HG03103 (cell line): ENCODE data around the gene RPGRIP1L.
A peak's percentile ranks its signal among the peaks of the same experiment; 100 is the strongest.

ENCODE experiments used
- ATAC-seq: cut with Tn5 transposase; IDR thresholded peaks from one replicate; pipeline ENCODE4 v1.9.1; 2021; ENCODE audit warnings: low read depth; ENCODE audit not compliant: unreplicated experiment

The RPGRIP1L gene

GRCh38 chr16:53664724-53665345 is 38.8 kb downstream of the RPGRIP1L start:
- ATAC-seq, result peak; percentile 65

- ATAC-seq, result no peak
These were observed 41.6 kb downstream of the RPGRIP1L start for GRCh38 chr16:53662072-53662471.

- no peak for ATAC-seq
These were observed 48.7 kb downstream of the RPGRIP1L start for GRCh38 chr16:53654946-53655345.

DNA sequence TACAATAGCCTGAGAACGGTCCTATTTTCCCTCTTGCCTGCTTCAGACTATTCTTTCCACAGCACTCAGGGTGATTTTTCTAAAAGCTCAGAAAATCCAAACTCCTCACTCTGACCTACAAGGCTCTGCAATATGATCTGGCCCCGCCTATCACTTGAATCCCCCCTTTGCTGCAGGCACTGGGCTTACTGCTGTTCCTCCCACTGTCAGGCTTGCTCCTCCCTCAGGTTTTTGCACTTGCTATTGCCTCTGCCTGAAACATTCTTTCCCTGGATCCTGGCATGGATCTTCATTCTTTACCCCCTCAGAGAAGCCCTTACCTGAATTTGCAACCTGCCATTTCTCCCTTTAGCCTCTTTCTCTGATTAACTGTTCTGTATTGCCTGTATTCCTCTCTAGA is 52.3 kb downstream of the RPGRIP1L start:
- no peak for ATAC-seq

DNA sequence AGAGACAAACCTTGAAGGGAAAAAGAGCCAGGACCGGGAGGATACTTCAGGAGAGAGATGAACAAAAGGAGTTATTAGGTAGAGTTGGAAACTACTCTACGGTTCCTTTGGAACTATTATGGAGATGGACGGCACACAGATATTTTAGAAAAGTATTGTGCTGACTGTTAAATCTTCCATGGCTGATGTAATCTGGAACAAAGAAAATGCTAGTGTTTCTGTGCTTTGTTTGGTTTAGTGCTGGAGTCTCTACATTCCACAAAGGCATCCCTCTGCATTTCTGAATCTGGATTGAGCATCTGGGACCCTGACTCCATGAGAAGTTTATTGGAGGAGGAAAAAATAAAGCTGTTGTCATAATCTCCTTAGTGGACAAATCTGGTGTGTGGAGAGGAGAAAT is 57.2 kb downstream of the RPGRIP1L start:
- ATAC-seq, result no peak

GRCh38 chr16:53643474-53643873 is 60.2 kb downstream of the RPGRIP1L start:
- no peak for ATAC-seq

GRCh38 chr16:53642094-53642493 is 61.6 kb downstream of the RPGRIP1L start:
- no peak for ATAC-seq

- ATAC-seq, result no peak
These were observed 66.7 kb downstream of the RPGRIP1L start for GRCh38 chr16:53636978-53637377.

GRCh38 chr16:53632526-53632925 is 71.1 kb downstream of the RPGRIP1L start:
- no peak for ATAC-seq

- no peak for ATAC-seq
These were observed 72.2 kb downstream of the RPGRIP1L start for GRCh38 chr16:53631236-53632025.

DNA sequence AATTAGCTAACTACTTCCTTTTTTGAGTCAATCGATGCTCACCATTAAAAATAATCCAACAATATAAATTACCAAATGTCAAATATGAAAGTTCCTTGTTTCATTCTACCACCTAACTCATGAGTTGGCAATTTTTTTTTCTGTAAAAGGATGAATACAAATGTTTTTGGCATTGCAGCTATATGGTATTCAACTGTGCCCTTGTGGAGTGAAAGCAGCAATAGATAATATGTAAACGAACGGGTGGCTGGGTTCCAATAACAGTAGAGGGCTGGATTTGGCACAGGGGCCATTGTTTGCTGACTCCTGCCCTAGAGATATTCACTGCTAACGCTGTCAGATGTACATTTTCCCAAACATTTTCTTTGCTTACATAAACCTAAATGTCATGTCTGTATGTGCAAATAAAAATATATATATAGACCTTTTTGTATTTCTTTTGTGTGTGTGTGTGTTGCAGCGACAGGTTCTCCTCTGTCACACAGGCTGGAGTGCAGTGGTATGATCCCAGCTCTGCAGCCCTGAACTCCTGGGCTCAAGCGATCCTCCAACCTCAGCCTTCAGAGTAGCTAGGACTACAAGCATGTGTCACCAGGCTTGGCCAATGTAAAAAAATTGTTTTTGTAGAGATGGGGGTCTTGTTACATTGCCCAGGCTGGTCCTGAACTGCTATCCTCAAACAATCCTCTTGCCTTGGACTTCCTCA is 73.9 kb downstream of the RPGRIP1L start:
- no peak for ATAC-seq

GRCh38 chr16:53629151-53629550 is 74.5 kb downstream of the RPGRIP1L start:
- no peak for ATAC-seq

DNA sequence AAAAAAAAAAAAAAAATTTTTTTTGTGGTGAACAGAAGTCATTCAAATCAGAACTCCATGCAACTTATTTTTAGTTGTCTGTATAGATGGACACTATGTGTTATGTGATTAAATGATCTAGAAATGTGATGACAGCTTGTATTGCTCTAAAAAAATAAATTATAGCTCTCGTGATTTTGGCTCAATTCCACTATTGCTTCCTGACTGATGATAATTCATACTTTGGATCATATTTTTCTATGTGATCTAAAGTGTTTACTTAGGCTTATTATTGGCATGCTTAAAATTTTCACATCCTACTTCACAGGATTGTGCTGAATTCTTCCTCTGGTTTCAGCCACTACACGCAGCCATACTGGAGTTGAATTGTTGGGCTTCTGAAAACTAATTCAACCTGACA is 76.8 kb downstream of the RPGRIP1L start:
- no peak for ATAC-seq

- ATAC-seq, result no peak
These were observed 77.5 kb downstream of the RPGRIP1L start for GRCh38 chr16:53626161-53626560.

DNA sequence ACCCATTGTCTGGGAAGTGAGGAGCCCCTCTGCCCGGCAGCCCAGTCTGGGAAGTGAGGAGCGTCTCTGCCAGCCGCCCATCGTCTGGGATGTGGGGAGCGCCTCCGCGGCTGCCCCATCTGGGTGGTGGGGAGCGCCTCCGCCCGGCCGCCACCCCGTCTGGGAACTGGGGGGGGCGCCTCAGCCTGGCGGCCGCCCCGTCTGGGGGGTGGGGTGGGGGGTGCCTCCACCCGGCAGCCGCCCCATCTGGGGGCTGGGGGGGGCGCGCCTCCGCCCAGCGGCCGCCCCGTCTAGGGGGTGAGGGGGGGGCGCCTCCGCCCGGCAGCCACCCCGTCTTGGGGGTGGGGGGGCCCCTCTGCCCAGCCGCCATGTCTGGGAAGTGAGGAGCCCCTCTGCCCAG is 78.4 kb downstream of the RPGRIP1L start:
- ATAC-seq, result no peak

DNA sequence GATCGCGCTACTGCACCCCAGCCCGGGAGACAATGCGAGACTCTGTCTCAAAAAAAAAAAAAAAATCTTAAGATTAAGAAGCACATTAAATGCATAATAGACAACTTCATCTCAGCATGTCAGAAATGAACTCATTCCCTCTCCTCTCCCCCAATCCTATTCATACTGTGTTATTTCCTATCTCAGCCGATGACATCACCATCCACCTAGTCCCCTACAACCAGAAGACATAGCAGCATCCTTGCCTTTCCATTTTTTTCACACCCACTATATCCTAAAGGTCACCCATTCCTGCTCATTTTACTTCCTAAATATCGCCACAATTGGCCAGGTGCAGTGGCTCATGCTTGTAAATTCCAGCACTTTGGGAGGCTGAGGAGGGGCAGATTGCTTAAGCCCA is 81.3 kb downstream of the RPGRIP1L start:
- no peak for ATAC-seq

GRCh38 chr16:53620476-53620875 is 83.2 kb downstream of the RPGRIP1L start:
- ATAC-seq, result no peak

GRCh38 chr16:53619235-53619634 is 84.4 kb downstream of the RPGRIP1L start:
- ATAC-seq, result no peak

GRCh38 chr16:53614346-53614745 is 89.3 kb downstream of the RPGRIP1L start:
- no peak for ATAC-seq

GRCh38 chr16:53612003-53612402 is 91.7 kb downstream of the RPGRIP1L start:
- no peak for ATAC-seq

GRCh38 chr16:53611179-53611696 is 92.4 kb downstream of the RPGRIP1L start:
- no peak for ATAC-seq
